T-helper 17 cell (primary cell): Measurements from ENCODE around the gene FAM163B. TPM values are rescaled to one million over a fixed set of nuclear protein-coding genes. Genes with fewer than 3 reads are reported as not detected.

Experiments used
- ATAC-seq: fragments of 150-1000 bp; cut with Tn5 transposase; 2 replicates; pipeline ENCODE4 v1.10.0; 2021; ENCODE audit warnings: mild to moderate bottlenecking, moderate library complexity
- DNase-seq, 3 donors: peaks; one replicate each; pipeline versions ENCODE4 v3.0.0 to v3.0.0-alpha.2; 2020 to 2021
- H3K9me3 ChIP-seq: one replicate; pipeline ENCODE4 v1.7.0; 2013; ENCODE audit warnings: low read length, mild to moderate bottlenecking; ENCODE audit not compliant: control insufficient read depth, poor library complexity, severe bottlenecking
- H3K27ac Mint-ChIP-seq: one replicate; pipeline ENCODE4 v1.8.0; 2022; ENCODE audit warnings: mild to moderate bottlenecking, moderate library complexity, mixed read lengths
- H3K27me3 Mint-ChIP-seq: one replicate; pipeline ENCODE4 v1.8.0; 2022; ENCODE audit warnings: mixed read lengths
- H3K36me3 Mint-ChIP-seq: one replicate; pipeline ENCODE4 v1.8.0; 2022; ENCODE audit warnings: low read depth, mixed read lengths
- H3K4me1 Mint-ChIP-seq: one replicate; pipeline ENCODE4 v1.8.0; 2022; ENCODE audit warnings: mild to moderate bottlenecking, mixed read lengths
- H3K4me3 Mint-ChIP-seq: one replicate; pipeline ENCODE4 v1.8.0; 2022; ENCODE audit warnings: mild to moderate bottlenecking, moderate library complexity, mixed read lengths
- total RNA-seq, 4 donors: library from RNA in 2 of 4; stranded (reverse) in 2 of 4; gene quantifications; one replicate each; pipeline ENCODE4 v1.2.3 and lab custom pipeline; 2022 to 2026

Gene FAM163B
- total RNA-seq (not detected), total RNA-seq (lab: John Stamatoyannopoulos, UW) (0 reads per million in 2 donors)

DNA sequence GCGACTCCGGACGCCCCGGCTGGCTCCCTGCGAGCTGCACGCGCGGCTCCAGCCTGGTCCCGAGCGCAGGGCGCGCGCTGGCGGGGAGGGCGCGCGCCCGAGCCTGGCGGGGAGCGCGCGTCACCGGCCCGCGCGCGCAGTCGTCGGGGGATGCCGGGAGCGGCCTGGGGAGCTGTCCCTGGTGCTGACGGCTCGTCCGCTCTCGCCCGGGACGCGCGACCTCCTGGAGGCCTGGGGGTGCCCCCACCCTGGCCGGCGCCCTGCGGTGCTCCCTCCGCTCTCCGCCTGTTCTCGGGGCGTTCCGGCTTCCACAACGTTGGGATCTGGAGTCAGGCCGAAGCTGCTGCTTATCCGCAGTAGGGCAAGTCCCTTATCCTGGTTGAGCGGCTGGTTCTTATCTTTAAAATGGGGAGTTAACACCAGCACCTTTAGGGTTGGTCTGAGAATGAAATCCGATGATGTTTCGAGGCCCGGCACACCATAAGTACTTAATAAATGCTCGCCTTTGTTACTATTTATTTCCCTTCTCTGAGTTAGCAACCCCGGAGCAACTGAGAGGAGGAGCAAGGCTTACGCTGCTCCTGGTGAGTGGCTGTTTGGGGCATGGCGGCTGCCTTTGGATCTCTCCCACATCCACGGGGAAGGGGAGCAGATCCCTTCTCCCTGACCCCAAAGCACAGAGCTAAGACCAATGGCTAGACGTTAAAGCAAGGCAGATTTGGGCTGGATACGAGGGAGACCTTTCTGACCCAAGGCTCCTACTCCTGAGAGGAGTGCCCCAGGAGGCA, at the start of gene FAM163B:
Gene FAM163B, minus strand, starts transcription at position 79 of the 788 bp plus-strand sequence. CDS start 29,166 bp downstream, outside the sequence.
- DNase-seq (peak in 1 of 3 donors; percentile 20), ATAC-seq (peak; percentile 32)
- H3K4me3 Mint-ChIP-seq, result peak within 1 kb of the TSS; percentile 19
- H3K27ac Mint-ChIP-seq, result no peak within 1 kb of the TSS
- no peaks in the 10 kb centered on the region for H3K9me3 ChIP-seq
- H3K36me3 Mint-ChIP-seq, result no peaks in the 10 kb centered on the region
- peaks cover 76% of the 10 kb centered on the region for H3K27me3 Mint-ChIP-seq
- peaks cover 5% of the 10 kb centered on the region for H3K4me1 Mint-ChIP-seq

DNA sequence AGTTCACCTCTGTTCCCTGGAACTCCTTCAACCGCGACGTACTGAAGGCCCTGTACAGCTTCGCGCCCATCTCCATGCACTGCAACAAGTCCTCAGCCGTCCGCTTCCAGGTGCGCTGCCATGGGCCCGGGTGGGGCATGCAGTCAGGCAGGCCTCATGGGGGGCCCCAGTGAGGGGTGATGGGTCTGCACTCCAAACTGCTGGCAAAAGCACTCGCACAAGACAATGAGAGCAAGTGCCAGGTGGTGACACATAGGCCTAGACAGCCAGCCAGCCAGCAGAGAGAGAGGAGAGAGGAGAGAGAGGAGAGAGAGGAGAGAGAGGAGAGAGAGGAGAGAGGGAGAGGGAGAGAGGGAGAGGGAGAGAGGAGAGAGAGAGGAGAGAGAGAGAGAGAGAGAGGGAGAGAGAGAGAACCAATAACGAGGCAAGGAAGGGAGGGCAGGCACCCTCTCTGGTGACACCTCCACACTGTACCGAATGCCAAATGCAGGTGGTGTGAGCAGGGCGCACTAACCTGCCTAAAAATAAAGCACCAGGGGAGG, 48.0 kb upstream of the FAM163B start:
- ATAC-seq, result no peak
- Mint-ChIP-seq H3K4me3 (peak overlapping the region; percentile 72), H3K27ac (peak overlapping the region; percentile 80), H3K36me3 (peaks cover 2% of the 10 kb centered on the region), H3K4me1 (peaks cover 10% of the 10 kb centered on the region), H3K27me3 (peaks cover 69% of the 10 kb centered on the region)
- H3K9me3 ChIP-seq, result no peaks in the 10 kb centered on the region
- DNase-seq, result no peak

DNA sequence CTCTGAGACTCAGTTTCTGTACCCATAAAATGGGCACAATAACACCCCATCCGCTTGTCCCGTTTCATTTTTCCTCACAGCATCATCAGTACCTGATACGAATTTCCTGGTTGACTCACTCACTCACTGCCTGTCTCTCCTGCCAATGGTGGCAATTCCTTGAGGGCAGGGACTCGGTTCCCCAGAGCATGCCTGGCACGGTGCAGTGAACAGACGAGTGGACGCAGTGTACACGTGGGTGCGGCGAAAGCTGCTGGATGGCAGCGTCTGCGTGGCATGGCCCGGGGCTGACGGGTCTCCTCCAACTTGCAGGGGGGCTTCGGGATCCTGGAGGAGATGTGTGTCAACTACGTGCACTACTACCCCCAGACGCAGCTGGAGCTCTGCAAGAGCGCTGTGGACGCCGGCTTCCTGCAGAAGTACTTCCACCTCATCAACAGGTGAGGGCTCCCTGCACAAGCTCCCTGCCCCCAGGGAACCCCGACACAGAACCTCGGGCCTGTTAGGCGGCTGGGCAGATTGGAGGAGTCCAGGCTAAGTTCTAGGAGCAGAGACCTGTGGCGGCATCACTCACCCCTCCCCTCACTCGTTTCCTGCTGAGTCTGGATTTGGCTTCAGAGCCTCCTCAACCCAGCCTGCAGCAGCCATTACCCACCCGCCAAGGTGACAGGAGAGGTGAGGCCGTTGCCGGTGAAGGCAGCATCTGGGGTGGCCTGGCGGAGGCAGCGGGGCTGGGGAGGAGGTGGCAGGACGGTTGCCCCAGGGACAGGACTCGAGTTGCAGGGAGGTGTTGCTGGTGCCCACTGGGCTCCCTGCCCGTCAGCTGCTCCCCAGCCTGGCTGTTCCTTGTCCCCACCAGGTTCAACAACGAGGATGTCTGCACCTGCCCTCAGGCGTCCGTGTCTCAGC, 47.3 kb upstream of the FAM163B start:
- no peaks in the 10 kb centered on the region for H3K9me3 ChIP-seq
- Mint-ChIP-seq H3K4me3 (no peak overlapping the region), H3K4me1 (peaks cover 10% of the 10 kb centered on the region), H3K36me3 (peaks cover 2% of the 10 kb centered on the region), H3K27ac (no peak overlapping the region), H3K27me3 (peaks cover 69% of the 10 kb centered on the region)
- no peak for DNase-seq
- ATAC-seq, result peak; percentile 72

DNA sequence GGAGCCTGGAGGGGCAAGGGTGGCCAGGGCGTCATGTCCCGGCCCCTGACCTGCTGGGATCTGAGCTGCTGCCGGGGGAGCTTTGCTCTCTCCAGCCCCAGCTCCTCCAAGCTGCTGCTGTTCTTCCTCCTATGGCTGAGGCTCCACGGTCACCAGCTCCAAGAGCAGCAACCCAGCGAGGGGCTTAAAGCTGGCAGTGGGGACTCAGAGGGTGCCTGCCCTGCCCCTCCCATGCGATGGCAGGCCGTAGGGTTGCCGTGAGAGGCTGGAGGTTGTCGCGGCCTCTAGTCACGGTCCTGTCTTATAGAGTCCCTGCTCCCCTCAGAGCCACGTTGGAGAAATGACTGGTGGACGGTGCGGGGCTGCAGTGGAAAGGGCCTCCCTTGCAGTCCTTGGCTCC, 46.5 kb upstream of the FAM163B start:
- no peak for ATAC-seq
- no peaks in the 10 kb centered on the region for H3K9me3 ChIP-seq
- Mint-ChIP-seq H3K27me3 (peaks cover 74% of the 10 kb centered on the region), H3K27ac (no peak overlapping the region), H3K4me1 (peaks cover 10% of the 10 kb centered on the region), H3K36me3 (peaks cover 2% of the 10 kb centered on the region), H3K4me3 (no peak overlapping the region)
- no peak for DNase-seq

DNA sequence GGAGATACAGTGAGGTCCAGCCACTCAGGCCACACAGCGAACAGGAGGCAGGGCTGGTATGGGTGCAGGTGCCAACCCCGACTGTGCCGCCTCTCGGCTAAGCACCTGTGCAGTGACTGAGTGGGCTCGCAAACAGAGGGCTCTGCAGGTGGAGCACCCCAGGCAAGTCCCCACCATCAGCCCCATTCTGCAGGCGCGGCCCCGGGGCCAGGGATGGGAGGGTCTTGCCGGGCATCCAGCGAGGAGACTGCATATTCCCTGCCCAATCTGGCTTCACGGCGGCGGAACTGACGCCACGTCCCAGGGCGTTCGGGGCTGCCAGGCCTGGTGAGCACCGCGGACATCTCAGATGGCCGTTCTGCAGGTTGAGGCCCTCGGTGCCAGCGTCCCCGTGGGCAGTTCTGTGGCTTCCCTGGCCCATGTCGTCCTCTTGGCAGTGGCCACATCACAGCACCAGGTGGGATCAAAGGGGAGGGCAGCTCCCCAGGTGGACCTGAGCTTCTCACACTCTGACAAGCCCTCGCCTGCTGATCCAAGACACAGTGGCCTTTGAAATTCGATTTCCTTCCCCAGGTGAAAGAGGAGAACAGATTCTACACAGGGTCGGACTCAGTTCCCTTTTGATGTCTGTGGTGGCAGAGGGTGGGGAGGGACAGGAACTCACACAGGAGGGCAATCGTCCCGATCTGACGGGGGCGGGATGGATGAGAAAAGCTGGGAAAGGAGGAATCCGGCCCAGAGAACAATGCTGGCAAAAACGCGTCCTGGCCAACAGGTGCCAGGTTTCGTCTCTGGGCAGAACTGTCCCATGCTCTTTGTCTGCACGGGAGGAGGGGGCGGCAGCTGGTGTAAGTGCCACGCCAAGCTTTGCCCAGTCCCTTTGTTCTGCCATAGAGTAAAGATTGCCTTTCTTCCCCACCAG, 45.8 kb upstream of the FAM163B start:
- Mint-ChIP-seq H3K27ac (no peak overlapping the region), H3K4me3 (no peak overlapping the region), H3K4me1 (peaks cover 10% of the 10 kb centered on the region), H3K27me3 (peaks cover 74% of the 10 kb centered on the region), H3K36me3 (peaks cover 4% of the 10 kb centered on the region)
- DNase-seq (no peak), ATAC-seq (no peak)
- H3K9me3 ChIP-seq, result no peaks in the 10 kb centered on the region

DNA sequence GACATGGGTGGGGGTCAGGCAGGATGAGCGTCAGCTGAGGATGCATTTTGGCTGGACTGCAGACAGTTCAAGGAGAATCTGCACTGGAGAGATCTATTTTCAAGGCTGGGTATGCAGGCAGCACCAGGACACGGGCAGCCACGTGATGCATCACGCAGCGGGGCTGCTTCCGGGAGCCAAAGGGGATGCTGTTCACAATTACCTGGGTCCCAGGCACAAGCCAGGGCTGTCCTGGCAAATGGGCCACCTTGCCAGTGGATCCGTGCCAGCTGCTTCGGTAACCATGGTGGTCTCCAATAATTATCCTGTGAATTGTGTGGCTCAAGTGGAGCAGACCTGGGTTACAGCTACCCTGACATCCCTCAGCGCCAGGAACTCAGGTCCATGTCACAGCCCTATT, 44.4 kb upstream of the FAM163B start:
- ATAC-seq (no peak), DNase-seq (no peak)
- Mint-ChIP-seq H3K27me3 (peaks cover 65% of the 10 kb centered on the region), H3K27ac (no peak overlapping the region), H3K4me1 (peaks cover 7% of the 10 kb centered on the region), H3K36me3 (peaks cover 4% of the 10 kb centered on the region), H3K4me3 (no peak overlapping the region)
- H3K9me3 ChIP-seq, result no peaks in the 10 kb centered on the region

DNA sequence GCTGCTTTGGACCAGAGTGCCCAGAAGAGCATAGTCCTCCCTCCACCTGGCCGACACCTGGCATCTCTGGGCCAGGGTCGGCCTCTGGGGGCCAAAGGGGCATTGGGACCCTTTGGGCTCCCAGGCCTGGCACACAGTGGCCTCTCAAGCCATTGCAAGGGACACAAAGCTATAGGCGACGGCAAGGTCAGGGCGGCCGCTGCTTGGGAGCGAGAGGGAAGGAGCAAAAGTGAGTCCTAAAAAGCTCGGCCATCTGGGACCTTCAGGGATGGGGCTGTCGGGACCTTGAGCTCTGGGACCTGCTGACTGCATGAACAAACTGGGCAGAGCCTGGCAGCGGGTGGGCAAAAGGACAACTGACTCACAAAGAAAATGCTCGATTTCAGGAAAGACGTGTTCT, 40.8 kb upstream of the FAM163B start:
- DNase-seq (no peak), ATAC-seq (no peak)
- Mint-ChIP-seq H3K4me1 (peaks cover 4% of the 10 kb centered on the region), H3K27ac (no peak overlapping the region), H3K36me3 (peaks cover 2% of the 10 kb centered on the region), H3K27me3 (peaks cover 44% of the 10 kb centered on the region), H3K4me3 (no peak overlapping the region)
- no peaks in the 10 kb centered on the region for H3K9me3 ChIP-seq

DNA sequence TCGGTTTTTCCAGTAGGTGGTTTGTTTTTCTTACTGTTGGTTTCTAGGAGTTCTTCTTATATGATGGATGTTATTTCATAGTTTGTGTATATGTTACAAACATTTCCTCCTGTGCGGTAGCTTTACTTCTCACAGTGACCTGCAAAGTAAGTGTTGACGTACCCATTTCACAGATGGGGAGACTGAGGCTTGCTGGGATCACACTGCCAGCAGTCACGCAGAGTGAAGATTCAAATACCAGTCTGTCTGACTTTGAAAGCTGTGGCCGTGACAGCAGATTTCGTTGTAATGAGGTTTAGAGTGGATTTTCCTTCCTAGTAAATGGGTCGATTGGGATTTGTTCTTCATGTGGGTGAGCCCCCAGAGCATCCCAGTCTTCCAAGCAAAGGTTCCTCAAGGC, 40.0 kb upstream of the FAM163B start:
- H3K4me3 Mint-ChIP-seq, result no peak overlapping the region
- peaks cover 2% of the 10 kb centered on the region for H3K36me3 Mint-ChIP-seq
- peaks cover 36% of the 10 kb centered on the region for H3K27me3 Mint-ChIP-seq
- H3K4me1 Mint-ChIP-seq, result peaks cover 6% of the 10 kb centered on the region
- DNase-seq (no peak), ATAC-seq (no peak)
- no peaks in the 10 kb centered on the region for H3K9me3 ChIP-seq
- no peak overlapping the region for H3K27ac Mint-ChIP-seq

DNA sequence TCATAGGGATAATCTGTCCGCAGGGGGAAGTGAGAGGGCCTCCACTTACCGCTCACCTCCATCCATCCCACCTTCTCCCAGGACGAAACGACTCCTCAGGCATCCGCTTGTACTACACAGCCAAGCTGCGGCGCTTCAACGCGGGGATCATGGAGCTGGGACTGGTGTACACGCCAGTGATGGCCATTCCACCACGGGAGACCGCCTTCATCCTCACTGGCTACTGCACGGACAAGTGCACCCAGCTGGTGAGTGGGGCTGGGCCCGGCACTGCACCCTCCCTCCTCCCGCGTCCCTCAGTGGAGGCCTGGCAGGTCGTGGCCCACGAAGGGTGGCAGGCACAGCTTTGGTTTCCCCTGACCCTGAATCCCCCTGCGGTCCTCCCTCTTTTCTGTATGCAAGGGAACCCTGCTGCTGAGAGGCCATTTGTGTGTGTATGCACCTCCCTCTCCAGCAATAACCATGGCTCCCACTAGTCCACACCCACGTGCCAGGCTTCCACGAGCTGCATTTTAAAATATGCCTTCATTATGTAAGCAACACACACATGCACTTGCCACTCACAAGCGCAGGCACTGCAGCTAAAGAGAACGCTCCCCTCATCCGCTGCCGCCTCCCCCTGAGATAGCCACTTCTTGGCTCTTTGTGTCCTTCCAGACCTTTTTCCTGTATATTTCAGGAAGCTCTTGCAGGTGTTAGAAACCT, 38.7 kb upstream of the FAM163B start:
- peaks cover 30% of the 10 kb centered on the region for H3K27me3 Mint-ChIP-seq
- peaks cover 2% of the 10 kb centered on the region for H3K4me1 Mint-ChIP-seq
- no peak overlapping the region for H3K4me3 Mint-ChIP-seq
- no peak for DNase-seq
- H3K27ac Mint-ChIP-seq, result no peak overlapping the region
- H3K9me3 ChIP-seq, result no peaks in the 10 kb centered on the region
- H3K36me3 Mint-ChIP-seq, result peaks cover 2% of the 10 kb centered on the region
- ATAC-seq, result no peak

DNA sequence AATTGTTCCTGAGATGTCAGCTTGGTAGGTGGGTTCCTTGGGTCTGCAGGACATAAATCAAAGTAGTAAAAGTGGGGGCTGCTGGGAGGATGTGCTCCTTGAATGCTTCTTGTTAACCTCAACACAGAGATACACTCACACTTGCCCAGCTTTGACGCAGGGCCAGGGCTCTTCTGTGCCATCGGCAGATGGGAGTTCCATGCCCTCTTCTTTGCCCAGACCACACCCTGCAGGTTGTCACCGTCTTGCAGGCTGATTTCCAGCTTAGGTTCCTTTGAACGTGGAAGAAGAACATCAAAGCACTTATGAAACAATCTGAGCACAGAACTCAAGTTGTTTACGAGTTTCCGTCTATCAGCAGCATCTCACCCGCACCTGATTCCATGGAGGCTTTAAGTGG, 38.0 kb upstream of the FAM163B start:
- peaks cover 27% of the 10 kb centered on the region for H3K27me3 Mint-ChIP-seq

DNA sequence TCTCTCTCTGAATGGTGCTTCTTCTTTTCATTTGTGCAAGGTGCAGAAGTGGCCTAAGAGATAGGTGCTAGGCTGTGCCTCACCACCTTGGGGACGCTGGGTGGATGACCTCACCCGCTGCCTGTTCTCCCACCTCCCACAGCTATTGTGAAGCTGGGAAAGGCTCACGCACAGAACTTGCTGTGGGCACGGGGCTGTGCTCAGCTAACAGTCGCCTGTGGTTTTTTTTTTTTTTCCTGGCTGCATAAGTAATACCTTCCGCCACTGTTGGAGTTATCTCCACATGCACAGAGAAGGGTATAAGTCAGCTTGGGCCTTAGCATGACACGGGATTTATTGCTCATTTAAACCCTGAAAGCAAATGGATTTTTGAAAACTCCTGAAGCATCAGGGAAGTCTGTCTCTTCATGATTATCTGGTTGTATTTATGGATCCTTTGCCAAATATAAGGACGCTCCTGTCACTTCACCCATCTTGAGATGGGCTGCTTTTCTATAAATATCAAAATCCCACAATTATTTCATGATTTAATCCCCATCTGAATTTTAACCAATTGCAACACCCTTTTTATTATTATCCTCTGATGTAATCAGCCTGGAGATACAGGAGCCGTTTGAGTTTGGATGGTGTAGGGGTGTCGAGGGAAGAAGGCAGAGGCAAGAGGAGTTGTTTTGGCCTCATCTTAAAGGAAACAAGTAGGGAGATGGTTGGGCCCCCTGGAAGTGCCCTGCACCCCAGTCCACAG, 36.0 kb upstream of the FAM163B start:
- no peak for ATAC-seq
- no peak overlapping the region for H3K27ac Mint-ChIP-seq

More for the DNA sequence above, 38.0 kb upstream of the FAM163B start:
- Mint-ChIP-seq H3K4me1 (peaks cover 2% of the 10 kb centered on the region), H3K4me3 (no peak overlapping the region), H3K36me3 (peaks cover 2% of the 10 kb centered on the region), H3K27ac (no peak overlapping the region)
- H3K9me3 ChIP-seq, result no peaks in the 10 kb centered on the region
- DNase-seq, result no peak
- ATAC-seq, result no peak

More for the DNA sequence above, 36.0 kb upstream of the FAM163B start:
- Mint-ChIP-seq H3K27me3 (peaks cover 26% of the 10 kb centered on the region), H3K4me3 (no peak overlapping the region), H3K36me3 (peaks cover 2% of the 10 kb centered on the region), H3K4me1 (peaks cover 6% of the 10 kb centered on the region)
- no peak for DNase-seq
- no peaks in the 10 kb centered on the region for H3K9me3 ChIP-seq
